SK-N-DZ (cell line): ENCODE measurements around the gene ENTPD8.
"Not testable (repeated sequence)": the region's sequence is repeated elsewhere in the genome, so short reads cannot be mapped to it uniquely, and the experiment has no call there.

Source experiments
- DNase-seq: peaks from one replicate; pipeline ENCODE4 v3.0.0-alpha.2; 2015; ENCODE audit warnings: low spot score

ENTPD8 gene

DNA sequence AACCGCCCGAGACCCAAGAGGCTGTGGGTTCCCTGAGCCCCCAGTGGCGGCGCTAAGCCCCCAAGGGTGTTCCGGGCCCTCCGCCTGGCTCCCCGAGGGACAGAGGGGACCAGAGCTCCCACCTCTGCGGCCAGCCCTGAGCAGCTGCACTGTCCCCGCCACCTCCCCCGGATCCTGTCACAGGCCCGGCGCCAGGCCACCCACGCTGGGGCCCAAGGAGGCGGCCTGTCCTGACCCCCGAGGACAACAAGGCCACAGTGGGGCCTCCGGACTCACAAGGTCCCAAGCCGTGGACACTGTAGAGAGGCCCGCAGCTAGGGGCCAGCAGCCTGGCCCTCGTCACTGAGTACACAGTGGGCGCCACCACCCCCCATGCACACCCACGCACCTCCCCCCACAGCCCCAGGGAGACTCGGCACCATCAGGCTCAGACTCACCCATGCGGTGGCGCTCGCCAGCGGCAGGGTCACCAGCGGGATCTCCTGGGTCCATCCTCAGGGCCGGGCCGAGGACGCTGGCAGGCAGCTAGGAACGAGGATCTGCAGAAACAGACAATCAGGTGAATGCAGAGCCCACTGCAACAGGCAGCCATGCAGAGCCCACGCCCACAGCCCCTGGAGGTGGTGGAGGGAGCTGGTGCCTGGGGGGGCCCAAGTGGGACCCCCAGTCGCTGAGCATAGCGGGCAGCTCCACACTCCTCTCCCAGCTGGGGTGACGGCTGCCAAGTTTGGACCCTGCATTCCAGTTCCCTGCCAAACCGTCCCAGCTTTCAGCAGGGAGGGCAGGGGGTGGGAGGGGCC is 46.1 kb downstream of the ENTPD8 start:
- no peak for DNase-seq

DNA sequence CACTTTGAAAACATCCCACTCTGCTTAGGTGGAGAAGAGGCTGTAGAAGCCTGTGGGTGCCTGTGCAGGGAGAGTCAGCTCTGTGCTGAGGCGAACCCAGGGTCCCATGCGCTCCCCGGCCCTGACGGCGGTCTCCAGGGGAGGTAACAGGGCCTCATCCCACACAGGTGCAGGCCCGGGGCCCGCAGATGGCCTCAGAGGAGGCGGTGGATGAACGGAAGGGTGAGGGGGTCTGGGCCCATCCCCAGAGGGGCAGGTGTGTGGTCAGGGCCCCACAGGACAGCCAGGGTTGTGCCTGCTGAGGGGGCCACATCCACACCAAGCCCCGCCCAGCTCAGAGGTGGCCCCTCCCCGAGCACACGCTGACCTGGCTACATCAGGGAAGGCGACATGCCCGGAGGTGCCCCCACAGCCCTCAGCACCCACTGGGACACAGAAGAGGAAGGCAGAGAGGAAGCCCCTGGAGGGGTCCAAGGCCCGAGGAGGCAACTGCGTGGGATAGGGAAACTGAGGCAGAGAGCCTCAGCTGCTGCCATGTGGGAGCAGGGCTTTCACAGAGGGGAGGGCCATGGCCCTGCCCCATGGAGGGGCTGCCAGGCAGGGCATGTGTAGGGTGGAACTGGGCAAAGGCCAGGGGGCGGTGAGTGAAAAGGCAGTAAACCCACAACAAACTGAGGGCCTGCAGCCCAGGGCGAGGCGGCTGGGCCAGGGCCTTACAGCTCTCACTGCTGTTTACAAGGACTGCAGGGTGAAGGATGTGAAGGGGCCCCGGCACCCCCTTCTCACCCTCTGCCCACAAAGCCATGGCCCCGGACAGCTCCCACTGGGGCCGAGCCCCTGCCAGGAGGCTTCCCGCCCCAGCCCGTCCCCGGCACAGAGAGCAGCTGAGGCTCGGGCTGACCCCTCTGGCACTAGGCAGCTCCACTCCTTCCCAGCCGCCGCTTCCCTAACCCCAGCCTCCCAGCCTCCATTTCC is 47.7 kb downstream of the ENTPD8 start:
- no peak for DNase-seq

DNA sequence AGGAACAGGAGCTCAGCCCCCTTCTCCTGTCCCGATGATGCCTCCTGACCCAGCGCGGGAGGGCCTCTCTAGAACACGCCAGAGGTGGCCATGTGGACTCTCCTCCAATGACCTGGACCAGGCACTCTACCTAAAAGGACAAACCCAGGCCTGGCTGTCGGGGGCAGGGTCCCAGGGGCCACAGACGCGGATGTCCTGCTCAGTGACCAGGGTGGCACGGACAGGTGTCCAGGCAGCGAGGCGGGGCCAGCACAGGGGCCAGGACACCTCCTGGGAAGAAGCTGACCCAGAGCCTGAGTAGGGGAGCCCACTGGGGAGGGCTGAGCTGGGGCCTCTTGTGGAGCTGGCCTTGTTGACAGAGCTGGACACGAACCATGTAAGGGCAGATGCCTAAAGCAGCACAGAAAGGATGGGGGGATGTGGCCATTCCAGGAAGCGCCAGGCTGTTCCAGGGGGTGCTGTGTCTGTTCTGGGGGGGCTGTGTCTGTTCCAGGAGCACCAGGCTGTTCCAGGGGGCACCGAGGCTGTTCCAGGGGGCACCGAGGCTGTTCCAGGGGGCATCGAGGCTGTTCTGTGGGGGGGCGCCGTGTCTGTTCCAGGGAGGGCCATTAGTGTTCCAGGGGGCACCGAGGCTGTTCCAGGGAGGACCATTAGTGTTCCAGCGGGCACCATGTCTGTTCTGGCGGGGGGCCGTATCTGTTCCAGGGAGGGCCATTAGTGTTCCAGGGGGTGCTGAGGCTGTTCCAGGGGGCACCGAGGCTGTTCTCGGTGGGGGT is 48.7 kb downstream of the ENTPD8 start:
- DNase-seq: no peak

DNA sequence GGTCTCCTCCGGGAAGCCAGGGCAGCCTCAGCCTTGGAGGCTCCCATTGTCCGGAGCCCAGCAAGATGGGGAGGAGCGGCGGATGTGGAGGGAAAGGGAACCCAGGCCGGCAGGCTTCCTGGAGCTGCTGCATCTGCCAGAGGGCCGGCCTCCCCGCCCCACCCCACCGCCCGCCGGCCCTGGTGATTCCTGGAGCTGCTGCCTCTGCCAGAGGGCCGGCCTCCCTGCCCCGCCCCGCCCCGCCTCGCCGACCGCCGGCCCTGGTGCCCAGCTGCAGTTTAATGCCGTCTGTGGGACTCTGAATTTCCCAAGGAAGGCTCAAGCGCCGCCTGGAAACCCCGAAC is 49.8 kb downstream of the ENTPD8 start:
- DNase-seq: no peak

DNA sequence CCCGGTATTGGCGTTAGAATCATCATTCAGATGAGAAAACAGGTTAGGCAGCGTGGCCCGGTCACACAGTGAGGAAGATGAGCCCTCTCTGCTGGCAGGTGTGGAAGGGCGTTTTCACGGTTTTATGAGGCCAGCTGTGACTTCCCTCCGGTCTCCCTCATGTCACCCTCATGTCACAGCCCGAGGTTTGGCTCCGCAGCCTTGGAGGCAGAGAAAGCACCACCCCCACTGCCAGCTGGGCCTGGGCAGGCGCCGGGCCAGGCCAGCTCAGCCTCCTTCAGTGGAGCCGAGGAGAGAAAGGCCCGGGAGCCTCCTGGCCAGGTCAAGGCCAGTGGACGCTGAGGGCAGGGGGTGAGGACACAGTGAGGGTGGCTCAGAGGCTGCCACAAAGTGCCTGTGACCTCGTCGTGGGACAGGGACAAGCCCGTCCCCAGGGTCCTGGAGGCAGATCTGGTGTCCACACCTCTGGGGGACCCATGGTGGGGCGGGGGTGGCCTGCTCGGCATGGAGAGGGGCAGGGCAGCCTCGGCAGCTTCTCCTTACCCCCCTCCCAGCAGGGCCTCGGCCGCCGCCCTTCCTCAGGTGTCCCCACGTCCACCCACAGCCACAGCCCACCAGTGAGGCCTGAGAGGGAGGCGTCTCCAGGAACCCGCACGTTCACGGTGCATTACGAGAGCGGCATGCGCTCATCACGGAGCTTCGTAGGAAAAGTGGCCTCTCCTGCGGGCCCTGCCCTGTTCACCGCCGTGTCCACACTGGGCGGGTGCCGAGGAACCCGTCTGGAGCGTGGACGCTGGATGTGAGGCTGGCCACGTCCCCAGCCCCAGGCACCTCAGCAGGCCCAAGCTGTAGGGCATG is 50.4 kb downstream of the ENTPD8 start:
- no peak for DNase-seq

DNA sequence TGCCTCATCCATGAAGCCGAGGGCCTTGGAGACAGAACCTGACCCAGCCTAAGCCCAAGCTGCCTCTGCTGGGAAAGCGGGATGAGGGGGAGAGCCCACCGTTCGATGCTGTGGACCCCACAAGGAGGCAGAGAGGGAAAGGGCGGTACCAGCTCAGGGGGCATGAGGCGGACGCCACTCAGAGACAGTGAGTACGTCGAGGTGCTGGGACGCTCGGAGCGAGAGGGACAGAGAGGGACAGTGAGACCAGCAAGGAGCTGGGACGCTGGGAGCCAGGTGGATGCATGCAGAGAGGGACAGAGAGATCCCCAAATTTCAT is 51.8 kb downstream of the ENTPD8 start:
- DNase-seq: no peak

DNA sequence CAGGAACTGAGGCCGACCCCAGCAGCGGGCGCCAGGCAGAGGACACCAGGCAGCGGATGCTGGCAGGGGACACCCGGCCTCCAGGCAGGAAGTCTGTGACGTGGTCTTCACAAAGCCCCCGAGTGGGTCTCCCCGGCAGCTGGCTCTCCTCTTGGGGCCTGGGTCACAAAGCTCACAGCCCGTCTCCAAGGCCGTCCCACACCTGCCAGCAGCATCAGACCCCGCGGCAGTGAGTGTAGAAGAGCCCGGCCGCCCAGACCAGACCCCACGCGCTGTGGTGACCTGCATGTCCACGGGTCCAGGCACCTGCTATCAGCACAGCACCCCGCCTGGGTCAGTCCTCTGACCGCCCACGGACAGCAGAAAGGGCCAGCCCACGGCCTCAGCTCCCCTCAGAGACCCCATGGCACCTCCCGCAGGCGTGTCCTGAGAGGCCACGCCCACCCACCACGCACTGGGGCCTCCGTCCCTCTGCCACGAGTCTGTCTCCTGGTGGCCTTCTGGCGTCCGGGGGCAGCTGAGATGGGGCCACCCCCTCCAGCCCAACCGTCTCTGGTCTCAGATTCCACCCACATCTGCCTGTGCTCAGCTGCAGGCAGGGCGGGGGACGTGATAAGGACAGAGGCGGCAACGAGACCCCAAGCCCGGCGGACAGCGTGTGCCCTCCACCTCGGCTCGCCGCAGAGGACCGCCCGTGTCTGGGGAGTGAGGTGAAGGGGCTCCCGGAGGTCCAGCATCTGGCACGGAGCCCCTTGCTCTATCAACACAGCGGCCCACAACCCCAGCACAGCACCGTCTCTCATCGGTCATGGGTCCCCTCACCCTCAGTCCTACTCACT is 52.3 kb downstream of the ENTPD8 start:
- DNase-seq: peak; percentile 57

DNA sequence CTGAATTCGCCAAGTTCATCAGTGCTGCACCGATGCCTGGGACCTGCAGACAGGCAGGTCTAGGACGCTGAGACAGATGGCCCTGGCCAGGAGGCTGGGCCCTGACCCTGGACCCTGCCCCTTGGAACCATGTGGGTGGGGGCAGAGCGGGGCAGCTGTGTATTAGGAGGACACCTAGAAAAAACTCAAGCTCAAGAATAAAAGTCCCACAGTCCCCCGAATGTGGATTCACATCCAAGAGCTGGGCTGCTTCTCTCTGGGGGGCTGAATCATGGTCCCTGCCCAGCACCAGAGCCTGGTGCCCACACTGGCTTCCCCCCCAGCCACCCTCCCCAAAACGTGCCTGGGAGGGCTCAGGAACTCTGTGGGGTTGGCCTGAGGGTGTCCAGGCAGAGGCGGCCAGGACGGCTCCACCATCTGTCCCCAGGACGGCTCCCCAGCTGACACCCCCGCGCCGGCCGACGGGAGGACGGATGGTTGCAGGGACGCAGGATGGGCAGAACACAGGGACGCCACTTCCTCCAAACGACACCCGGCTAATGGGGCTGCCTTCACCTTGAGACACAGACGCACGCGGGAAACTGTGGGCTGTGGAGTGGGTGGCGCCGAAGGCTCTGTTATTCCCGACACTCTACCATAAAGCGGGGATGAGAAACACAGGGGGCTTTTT is 53.1 kb downstream of the ENTPD8 start:
- DNase-seq: no peak

DNA sequence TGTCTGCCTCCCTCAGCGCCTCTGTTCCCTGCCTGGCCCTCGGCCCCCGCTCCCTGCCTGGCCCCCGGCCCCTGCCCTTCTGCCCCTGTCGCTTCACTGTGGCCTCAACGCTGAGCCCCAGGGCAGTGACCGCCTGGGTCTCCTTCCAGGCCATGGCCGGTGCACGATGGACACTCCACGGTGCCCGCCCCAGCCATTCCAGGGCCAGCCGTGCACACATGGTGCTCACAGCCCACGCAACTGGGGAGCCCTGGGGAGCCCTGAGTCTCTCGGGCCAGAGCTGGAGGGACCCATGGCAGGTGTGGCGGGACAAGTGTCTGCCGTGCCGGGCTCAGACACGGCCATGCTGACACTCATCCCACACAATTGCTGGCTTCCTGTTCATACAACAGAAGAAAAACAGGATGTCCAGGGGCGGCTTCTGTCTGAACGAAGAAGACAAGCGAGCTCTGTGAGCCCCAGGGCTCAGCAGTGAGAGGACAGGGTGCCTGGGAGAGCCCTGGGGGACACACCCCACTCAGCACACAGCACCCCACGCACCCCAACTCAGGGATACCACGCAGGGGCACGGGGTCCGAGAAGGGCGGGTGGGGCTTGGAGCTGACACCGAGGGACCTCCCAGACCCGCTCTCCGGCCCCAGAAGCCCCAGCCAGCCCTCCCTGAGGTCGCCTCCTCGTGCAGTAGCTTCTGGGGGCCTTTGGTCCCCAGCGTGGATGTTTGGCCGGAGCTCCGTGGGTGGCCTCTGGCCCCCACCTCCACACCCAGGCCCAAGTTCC is 53.9 kb downstream of the ENTPD8 start:
- DNase-seq: no peak

DNA sequence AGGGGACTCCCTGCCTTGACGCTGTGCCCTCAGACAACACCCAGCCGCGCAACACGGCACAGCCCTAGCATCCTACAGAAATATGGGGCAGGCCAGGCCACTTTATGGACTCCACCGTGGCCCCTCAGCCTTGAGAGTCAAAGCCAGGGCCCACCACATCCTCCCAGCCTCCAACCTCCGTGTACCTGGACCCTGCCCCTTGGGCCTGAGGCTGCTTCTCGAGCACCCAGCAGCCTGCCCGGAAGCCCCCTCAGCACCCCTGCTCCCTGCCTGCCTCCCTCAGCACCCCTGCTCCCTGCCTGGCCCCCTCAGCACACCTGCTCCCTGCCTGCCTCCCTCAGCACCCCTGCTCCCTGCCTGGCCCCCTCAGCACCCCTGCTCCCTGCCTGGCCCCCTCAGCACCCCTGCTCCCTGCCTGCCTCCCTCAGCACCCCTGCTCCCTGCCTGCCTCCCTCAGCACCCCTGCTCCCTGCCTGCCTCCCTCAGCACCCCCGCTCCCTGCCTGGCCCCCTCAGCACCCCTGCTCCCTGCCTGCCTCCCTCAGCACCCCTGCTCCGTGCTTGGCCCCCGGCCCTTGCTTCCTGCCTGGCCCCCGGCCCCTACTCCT is 54.5 kb downstream of the ENTPD8 start:
- DNase-seq: not testable (repeated sequence)

DNA sequence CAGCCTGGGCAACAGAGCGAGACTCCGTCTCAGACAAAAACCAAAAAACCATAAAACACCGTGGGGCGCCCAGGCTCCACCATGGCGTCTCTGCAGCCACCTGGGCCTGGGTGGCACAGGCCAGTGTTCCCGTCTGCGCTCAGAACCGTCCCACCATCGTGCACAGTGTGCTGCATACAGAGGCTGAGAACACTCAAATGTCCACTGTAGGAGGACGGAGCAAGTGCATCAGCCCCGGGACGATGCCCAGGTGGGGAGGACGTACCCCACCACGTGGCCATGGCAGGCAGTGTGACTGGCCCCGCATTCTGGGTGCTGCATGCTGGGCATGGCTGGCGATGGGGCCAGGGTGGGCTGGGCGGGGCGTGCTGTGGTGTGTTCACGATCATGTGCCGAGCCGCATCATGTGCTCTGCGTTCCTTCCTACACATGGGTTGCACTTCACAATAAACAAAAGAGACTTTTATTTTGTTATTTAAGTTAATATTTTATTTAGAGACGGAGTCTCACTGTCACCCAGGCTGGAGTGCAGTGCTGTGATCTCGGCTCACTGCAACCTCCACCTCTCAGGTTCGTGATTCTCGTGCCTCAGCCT is 56.0 kb downstream of the ENTPD8 start:
- DNase-seq: no peak
